ENCODE measurements around the gene PASK.

Gene PASK

GRCh38 chr2:241142593-241142992 lies 6.7 kb downstream of the PASK start:
- no peak for DNase-seq

- DNase-seq: no peak
Measured at GRCh38 chr2:241142063-241142462, 7.2 kb downstream of the PASK start.

GRCh38 chr2:241141214-241141770 lies 8.0 kb downstream of the PASK start:
- DNase-seq: no peak

GRCh38 chr2:241140445-241140840 lies 8.8 kb downstream of the PASK start:
- no peak for DNase-seq

GRCh38 chr2:241139531-241140444 lies 9.5 kb downstream of the PASK start:
- DNase-seq: no peak

GRCh38 chr2:241138471-241138870 lies 10.8 kb downstream of the PASK start:
- no peak for DNase-seq

- no peak for DNase-seq
Measured at GRCh38 chr2:241137276-241138190, 11.7 kb downstream of the PASK start.

- DNase-seq: no peak
Measured at GRCh38 chr2:241136661-241137260, 12.5 kb downstream of the PASK start.

- DNase-seq: no peak
Measured at GRCh38 chr2:241136191-241136590, 13.1 kb downstream of the PASK start.

- DNase-seq: no peak
Measured at GRCh38 chr2:241135737-241136136, 13.5 kb downstream of the PASK start.

- DNase-seq: no peak
Measured at GRCh38 chr2:241134711-241135110, 14.6 kb downstream of the PASK start.

GRCh38 chr2:241133436-241133820 lies 15.8 kb downstream of the PASK start:
- no peak for DNase-seq

GRCh38 chr2:241132538-241133435 lies 16.5 kb downstream of the PASK start:
- no peak for DNase-seq

- no peak for DNase-seq
Measured at GRCh38 chr2:241131531-241131930, 17.7 kb downstream of the PASK start.

GRCh38 chr2:241130316-241130715 lies 19.0 kb downstream of the PASK start:
- DNase-seq: no peak

- no peak for DNase-seq
Measured at GRCh38 chr2:241129086-241129871, 20.0 kb downstream of the PASK start.

GRCh38 chr2:241128266-241128665 lies 21.0 kb downstream of the PASK start:
- no peak for DNase-seq

- DNase-seq: no peak
Measured at GRCh38 chr2:241126771-241127202, 22.5 kb downstream of the PASK start.

GRCh38 chr2:241126201-241126611 lies 23.1 kb downstream of the PASK start:
- DNase-seq: no peak

- no peak for DNase-seq
Measured at GRCh38 chr2:241125626-241126025, 23.6 kb downstream of the PASK start.
